HG03097 (cell line): ENCODE results near the gene MANEA.
"Not testable (repeated sequence)": the region's sequence is repeated elsewhere in the genome, so short reads cannot be mapped to it uniquely, and the experiment has no call there.

ENCODE experiments used
- ATAC-seq: cut with Tn5 transposase; IDR thresholded peaks from one replicate; pipeline ENCODE4 v1.9.1; 2021; ENCODE audit not compliant: unreplicated experiment, low FRiP score

Gene MANEA, protein sequence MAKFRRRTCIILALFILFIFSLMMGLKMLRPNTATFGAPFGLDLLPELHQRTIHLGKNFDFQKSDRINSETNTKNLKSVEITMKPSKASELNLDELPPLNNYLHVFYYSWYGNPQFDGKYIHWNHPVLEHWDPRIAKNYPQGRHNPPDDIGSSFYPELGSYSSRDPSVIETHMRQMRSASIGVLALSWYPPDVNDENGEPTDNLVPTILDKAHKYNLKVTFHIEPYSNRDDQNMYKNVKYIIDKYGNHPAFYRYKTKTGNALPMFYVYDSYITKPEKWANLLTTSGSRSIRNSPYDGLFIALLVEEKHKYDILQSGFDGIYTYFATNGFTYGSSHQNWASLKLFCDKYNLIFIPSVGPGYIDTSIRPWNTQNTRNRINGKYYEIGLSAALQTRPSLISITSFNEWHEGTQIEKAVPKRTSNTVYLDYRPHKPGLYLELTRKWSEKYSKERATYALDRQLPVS

DNA sequence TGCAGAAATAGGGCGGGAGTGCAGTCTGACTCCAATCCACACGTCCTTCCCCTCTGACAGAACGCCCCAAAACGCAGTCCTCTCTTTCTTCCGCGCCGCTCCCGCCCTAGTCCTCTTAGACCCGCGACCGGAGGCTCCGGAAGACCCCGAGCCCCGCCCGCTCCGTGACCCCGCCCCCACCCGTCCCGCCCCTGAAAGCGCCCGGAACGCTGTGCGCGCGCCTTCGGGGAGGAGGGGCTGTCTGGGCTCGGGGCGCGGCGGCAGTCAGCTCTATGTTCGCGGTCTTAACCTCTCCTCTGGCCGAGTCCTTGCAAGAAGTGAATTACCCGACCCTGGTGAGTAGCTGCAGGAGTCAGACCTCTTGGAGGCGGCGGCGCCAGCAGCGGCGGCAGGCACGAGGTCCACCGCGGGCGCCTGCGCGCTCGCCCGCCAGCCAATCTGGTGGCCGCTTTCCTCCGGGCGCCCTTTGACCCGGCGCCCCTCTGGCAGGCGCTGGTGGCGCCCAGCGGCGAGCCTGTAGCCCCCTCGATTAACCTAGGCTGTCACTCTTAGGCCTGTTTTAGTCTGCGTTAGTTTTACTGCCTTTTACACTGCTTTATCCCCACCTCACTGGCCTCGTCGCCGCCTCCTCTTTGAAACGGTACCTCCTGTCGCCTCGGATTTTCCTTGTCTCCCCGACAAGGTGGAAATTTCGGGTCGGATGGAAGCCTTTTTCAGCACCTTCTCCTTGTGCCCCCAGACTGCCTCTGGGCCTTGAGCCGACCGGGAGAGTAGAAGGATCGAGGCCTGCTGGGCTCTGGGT is at the start of gene MANEA:
TSS of gene MANEA (plus strand) at position 232 of the 802 bp plus-strand sequence. CDS start 8,905 bp downstream, outside the sequence.
- ATAC-seq: peak; percentile 81

DNA sequence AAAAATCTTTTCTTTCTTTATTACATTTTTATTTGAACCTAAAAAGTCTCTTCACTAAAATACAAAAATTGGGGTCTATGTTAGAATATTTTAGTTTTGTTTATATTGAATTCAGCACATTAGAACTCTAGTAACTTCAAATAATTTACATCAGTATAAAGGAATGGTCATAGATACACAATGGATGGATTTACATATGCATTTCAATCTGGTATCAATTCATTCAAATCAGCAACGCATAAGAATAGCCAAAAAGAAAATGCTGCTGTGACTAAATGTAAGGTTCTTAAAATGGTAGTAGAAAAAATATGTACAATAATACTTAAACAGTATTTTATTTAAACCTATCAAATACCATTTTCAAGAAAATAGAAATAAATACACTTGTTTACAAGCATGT is 47.6 kb upstream of the MANEA start:
- no peak for ATAC-seq

DNA sequence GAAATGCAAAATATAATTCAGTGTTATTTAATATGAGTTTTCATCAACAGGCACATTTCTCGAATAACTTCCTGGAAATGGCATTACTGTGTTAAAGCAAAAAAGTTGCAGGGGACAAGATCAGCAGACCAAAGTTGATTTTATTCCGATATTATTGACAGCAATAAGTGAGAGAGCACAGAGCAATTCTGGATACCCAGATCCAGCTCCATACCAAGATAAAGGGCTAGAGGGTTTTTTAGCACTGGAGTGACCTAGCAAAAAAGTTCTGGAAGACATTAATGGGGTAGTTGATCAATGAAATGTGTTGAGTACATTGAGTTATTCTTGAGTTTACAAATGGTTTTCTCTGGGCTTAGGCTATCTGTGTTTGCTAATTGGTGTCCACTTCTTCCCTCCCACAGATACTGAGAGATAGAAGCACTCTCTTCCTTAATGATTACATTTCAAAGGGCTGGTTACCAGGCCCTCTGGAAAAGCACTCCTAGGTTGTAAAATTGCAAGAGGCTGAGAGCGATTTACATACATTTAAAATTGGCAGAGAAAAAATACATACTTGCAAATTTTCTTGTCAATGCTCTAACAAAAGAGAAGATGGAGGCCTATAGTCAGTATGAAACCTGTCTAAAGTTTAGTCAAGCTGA is 47.0 kb upstream of the MANEA start:
- ATAC-seq: no peak

DNA sequence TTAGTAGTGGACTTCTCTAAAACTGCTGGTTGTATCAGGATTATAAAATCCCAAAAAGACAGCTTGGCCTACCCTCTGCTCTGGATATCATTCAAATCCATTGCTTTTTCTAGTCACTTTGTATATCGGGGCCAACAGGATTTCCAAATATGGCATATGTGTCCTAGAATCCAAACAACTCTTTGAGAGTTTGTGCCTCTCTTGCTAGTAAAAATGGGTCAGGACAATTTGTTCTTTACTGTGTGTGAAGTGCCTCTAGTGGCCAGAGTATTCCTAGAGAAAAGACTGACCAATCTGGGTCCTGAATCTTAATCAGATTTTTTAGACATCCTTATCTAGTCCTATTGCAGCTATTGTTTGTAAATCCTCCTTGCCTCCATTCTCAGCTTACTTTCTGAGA is 33.5 kb upstream of the MANEA start:
- no peak for ATAC-seq

DNA sequence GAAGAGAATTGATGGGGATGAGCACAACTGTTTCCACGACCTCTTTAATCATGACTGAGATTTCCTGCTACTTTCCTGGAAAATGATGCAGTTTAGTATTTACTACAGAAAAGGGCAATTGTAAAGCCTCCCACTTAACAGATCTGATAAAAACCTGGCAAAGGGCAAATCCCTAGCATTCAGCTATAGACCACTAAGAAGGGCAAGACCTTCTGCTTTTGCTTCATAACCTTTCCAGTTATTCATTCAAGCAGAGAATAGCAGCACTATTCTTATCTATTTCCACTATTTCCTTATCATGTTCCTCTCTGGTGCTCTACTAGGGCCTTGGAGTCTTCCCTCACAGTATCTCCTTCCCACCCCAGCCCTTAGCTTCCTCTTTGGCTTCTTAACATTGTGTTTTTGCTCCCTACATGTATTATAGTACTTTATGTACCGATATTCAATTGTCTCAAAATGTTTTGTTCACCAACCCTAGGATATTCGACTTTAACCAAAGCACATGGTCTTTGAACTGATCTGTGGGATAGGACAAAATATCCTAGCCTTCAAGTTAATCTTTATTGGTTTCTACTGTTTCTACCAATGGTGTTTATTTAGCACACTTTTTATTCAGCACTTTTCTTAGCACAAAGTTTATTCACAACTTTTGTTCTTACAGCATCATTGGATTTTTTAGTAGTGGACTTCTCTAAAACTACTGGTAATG is 32.7 kb upstream of the MANEA start:
- ATAC-seq: no peak

DNA sequence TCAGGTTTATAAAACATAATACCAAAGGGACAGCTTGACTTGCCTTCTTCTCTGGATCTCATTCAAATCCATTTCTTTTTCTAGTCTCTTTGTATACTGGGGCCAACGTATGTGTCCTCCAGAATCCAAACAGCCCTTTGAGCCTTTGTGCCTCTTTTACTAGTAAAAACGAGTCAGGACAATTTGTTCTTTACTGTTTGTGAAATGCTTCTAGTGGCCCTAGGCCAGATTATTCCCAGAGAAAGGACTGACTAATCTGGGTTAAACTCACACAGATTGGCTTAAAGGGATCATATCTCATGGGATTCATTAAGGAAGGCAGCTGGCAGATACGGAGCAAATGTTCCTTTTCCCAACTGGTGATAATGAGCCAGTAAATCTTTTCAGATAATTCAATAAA is 32.1 kb upstream of the MANEA start:
- no peak for ATAC-seq

DNA sequence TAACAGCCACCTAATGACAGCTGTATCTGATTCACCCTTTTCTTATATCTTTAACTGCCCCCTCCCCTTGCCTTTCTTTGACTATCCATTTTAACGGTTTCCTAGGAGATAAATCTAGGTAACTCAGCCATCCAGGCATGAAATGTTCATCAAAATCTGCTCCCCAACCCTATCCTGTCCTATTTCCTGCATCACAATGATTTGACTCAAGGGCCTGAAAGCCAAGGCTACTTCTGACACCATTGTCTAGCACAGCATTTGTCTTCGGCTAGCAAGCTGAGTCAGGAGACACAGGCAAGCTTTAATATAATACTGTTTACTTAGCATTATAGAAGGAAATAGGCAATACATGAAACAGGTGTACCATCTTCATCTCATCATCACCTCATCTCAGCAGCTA is 31.6 kb upstream of the MANEA start:
- no peak for ATAC-seq

DNA sequence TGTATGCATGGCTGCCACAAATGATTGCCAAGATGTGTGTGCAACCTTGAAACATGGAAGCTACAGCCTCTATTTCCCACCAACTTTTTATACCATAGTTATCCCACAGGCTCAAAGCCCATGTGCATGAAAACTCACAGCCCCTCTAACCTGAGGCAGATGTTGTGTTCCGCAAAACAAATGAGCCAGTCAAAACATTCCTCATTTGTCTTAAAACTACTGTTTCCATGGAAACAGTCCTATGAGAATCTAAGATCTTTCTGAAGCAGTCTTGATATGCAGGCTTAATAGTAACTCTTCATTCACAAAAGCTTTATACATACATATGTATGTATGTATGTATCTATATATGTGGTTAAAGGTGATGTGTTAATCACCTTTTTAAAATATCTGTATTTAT is 31.2 kb upstream of the MANEA start:
- ATAC-seq: no peak

DNA sequence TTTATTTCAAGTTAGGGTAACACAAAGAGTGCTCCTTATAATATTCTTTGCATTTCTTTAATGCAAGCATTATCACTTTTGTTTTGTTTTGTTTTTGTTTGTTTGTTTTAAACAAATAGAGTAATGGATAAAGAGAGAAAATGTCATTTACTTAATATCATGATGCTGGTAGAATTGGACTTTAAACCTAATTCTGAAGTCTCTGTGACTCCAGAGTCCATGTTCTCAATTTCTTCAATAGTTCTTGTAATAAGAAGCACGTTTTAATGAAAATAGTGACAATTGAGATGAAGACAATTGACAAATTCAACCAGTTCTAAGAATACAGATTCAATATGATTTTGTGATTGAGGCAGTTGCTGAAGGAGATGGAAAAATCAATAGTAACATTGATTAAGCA is 30.3 kb upstream of the MANEA start:
- no peak for ATAC-seq

DNA sequence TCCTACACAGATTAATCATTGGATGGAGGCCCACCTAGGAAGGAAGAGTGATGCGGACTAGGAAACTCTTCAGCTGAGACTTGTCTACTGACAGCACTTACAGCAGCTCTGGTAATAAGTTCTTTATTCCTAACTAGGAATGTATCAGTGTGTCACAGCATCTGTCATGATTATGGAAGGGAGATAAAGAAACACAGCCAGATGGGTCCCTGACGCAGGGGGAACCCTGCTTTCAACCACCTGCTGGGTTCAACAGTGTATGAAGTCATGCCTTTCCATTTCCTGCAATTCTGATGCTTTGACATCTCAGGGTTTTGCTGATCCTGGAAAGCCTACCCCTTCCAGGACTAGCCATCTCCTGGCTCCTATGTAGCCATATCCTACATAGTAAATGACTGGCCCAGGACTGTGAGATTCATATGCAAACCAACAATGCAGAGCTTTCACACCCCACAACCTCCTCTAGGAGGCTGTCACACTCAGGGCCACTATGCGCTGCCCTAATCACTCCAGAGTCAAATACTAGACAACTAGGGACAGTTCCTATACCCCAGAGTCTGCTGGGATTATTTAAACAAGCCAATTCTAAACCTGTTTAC is 29.0 kb upstream of the MANEA start:
- no peak for ATAC-seq

DNA sequence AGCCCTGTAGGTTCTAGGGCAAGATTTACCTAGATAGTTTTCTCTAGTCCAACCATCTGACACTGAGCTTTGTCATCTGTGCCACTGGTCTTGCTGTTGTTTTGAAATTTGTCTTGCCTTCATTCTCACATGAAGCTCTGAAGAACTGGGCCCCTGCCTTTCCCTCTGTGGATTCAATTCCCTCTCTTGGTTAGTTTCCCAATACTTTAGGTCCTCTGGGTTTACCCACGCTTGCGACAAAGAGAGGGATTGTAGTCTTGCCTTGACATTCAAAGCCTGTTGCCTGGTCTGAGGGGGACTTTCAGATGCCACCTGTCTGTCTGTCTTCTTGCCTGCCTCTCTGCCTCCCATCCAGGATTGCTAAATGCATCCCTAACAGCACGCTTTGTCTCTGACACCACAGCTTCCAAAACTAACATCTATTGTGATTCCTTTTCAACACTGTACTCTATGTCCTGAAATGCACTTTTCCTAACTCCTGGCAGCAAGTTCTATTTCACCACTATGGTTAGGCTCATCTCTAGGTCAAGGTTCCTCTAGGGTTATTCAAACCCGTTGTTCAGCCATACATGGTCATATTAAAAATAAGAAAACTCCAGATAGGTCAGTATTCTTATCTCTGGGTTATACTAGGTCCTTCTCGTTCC is 25.5 kb upstream of the MANEA start:
- ATAC-seq: no peak

DNA sequence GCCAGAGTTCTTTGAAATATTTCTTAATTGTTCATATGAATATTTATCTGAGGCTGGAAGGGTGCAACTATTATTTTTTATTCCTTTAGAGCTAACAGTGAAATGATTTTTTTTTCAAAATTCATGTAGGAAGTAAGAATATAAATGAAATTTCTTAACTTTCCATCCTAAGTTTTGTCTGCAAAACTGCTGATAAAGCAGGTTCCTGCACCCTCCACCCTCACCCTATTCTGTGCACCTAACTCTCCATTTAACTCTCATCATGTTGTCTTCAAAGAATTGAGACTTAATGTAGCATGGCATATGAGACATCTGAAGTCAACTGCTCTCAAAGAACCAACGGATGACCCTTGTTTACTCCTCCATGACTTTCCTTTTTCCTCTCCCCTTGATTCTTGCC is 23.5 kb upstream of the MANEA start:
- ATAC-seq: no peak

DNA sequence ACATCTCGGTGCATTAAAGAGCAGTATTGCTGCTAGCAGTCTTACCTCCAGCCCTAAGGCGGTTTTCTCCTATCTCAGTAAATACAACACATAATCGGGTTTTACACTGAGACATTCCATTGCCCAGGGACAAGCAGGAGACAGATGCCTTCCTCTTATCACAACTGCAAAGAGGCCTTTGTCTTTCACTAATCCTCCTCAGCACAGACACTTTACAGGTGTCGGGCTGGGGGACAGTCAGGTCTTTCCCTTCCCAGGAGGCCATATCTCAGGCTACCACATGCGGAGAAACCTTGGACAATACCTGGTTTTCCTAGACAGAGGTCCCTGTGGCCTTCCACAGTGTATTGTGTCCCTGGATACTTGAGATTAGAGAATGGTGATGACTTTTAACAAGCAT is 16.4 kb upstream of the MANEA start:
- not testable (repeated sequence) for ATAC-seq

DNA sequence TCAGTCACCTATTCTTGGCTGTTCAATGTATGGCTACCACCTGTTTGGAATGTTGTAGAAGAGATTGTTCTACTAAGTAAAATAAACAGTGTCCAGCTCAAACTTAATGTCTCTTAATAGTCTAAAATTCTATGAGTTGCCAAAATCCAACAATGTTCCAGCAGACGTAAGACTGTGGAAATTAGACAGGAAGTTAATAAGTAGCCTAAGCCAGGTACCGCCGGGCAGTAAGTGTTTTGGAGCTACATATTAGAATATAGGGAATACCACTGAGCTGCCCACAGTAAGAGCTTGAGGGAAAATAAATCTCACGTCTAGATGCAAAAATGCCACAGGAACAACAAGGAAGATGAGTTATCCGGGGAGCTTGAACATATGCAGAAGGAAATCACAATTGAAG is 7.8 kb upstream of the MANEA start:
- no peak for ATAC-seq

DNA sequence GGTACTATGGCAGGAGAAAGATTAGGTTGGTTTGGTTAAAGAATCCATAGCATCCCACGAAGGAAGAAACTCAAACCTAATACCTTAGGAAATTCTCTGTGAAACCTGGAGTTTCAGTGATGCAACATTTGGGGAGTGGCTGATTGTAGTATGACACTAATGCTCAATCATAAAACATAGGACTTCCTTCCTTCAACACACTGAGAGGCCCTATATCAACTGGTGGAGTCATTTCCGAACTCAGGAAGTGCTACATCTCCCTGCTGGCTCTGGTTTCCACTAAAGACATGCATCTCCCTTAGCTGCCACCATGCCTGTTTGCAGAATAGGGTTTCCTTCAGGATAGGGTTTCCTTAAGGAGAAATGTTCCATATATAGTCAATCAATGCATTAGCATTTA is 5.2 kb upstream of the MANEA start:
- no peak for ATAC-seq

DNA sequence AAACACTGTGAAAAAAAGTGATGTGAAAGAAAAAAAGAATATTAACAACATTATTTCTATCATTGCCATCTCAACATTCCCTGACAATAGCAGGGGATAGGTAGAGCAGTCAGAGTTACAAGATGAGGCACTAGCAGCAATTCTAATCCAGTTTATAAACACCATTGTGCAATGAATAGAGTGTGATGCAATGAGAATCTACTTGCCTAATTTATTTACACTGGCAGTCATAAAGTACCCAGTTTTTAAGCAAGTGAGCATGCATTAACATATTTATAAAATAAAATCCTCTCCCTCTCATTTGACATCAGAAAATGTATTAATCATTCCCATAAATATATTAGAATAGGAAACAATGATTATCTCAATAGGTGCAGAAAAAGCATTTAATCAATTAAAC is 2.5 kb upstream of the MANEA start:
- no peak for ATAC-seq

DNA sequence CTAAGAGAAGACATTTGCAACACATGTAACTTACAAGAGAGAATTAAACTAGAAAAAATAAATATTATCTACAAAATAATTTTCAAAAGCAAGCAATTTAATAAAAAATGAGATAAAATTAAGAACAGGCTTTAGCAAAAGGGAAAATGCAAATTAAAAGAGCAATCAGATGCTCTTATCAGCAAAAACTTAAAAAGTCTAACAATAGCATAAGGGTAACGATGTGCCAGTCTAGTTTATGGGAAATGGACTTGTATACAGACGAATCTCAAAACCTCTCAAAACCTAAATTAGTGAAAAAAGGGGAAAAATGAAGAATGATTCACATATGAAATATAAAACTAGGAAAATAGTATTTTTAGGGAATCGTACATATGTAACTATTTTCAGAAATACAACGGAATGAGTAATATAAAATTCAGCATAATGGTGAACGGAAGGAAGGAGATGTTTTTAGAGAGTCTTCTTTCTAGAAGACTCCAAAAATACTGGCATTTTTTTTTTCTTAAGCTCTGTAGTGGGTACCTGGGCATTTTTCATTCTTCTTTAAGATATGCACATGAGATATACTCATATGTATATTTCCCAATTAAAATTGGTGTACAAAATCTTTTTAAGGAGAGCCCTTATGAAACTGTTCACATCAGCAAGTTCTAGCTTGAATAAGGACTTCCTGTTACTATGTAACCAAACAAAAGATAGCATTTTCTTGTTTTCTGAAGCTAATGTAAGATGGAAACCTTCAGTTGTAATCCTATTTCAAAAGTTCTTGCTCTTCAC is 927 bp upstream of the MANEA start:
- ATAC-seq: no peak

DNA sequence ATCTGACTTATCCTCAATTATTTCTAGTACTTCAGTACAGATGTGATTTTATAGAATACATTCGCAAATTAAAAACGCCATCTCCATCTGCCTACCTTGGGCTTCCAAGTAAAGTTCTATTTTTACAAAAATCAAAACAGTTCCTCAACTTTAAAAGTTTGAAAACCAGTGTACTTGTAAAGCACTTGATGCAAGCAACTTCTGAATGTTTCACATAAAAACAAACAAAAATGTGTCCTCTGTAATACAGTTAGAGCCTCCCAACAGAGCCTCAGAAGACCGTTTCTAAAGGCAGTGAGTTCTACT is 384 bp upstream of the MANEA start:
- ATAC-seq: no peak

DNA sequence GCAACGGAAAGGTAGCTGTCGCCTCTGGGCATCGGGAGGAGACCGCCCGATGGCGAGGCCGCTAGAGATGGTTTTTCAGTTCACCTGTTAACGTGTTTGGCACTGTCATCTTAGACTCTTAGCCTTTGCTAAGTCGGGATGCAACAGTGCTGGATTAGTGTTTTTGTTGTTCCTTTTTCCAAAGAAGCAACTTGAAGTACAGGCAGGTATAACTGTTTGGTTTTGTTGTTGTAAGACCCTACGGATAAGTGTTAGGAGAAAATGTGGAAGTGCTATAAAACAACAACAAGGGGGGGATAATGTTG is 723 bp downstream of the MANEA start:
- ATAC-seq: peak; percentile 7

DNA sequence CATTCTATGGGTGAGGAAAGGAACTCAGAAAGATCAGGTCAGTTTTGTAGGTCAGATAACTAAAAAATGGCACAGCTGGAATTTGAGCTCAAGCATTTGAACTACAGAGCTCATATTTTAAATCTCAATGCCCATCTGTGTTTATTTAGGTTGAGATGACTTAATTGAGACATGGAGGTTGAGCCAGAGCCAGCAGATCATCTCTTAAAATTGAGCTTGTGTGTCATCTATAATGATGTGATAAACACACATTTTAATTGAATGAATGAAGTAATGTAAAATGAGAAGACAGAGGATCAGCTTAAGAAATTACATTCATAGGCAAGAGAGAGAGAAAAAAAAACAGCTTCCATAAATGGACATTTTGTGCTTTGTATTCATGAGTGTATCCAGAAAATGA is 3.7 kb downstream of the MANEA start:
- no peak for ATAC-seq
